Measurements from ENCODE around the gene RASGRP1.

The RASGRP1 gene

DNA sequence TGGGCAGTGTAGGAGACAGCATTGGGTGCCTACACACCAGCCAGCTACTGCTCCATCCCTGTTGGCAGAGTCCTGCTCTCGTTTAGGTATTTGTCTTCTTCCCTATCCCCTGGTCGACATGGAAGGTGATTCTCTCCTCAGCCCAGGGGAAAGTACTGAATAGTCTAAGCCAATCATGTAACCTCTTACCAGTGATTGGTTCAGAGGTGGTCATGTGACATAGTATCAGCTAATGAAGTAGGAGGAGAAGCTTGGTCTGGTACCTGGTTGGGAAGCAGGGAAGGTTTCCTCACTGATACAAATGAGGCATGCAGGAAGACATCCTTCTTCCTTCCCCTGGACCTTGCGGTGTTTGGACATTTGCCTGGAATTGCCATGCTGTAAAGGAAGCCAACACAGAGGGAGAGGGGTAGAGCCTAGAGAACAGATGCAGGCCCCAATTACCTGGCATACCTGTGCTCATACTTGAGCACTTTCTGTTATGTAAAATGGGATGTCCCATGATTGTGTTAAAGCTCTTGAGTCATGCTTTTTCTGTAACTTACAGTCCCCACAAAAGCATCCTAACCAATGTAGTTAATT, 32.7 kb upstream of the RASGRP1 start:
- Histone ChIP-seq H3K9me2 (ENCODE audit: low read depth, low read length) (no peaks in the 10 kb centered on the region), H3K9me3 (ENCODE audit: low read length) (no peaks in the 10 kb centered on the region)

DNA sequence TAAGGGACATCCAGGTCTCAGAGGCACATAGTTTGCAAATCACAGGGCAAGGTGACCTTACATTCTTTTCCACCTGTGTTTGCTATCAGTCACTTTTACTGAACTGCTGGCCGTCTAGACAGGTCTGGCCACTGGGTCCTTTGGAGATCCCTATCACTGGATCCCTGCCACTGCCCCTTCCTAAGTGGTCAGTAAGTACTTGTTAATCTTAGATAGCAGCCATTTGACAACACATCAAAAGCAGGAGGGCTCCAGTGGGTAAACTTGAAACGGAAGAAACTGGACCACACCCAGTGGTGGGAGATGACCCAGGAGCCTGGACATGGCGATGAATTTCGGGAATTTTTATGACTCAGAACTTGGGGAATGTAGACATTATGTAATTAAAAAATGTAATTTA, 28.9 kb upstream of the RASGRP1 start:
- H3K9me2 ChIP-seq (ENCODE audit: low read depth, low read length) = no peaks in the 10 kb centered on the region
- no peak overlapping the region for H3K27ac ChIP-seq (ENCODE audit: low read depth, low read length, poor library complexity, severe bottlenecking)
- no peak overlapping the region for H2AFZ ChIP-seq (ENCODE audit: low read length)
- no peaks in the 10 kb centered on the region for H4K20me1 ChIP-seq (ENCODE audit: insufficient read depth, low read length)
- no peak overlapping the region for H3K4me3 ChIP-seq (ENCODE audit: low read depth, low read length, poor library complexity, severe bottlenecking)
- H3K79me2 ChIP-seq (ENCODE audit: insufficient read depth, low read length) = no peaks in the 10 kb centered on the region
- no peaks in the 10 kb centered on the region for H3K27me3 ChIP-seq (ENCODE audit: insufficient read depth, low read length)
- no peaks in the 10 kb centered on the region for H3K9me3 ChIP-seq (ENCODE audit: low read length)
- TF ChIP-seq, protein P1, sequence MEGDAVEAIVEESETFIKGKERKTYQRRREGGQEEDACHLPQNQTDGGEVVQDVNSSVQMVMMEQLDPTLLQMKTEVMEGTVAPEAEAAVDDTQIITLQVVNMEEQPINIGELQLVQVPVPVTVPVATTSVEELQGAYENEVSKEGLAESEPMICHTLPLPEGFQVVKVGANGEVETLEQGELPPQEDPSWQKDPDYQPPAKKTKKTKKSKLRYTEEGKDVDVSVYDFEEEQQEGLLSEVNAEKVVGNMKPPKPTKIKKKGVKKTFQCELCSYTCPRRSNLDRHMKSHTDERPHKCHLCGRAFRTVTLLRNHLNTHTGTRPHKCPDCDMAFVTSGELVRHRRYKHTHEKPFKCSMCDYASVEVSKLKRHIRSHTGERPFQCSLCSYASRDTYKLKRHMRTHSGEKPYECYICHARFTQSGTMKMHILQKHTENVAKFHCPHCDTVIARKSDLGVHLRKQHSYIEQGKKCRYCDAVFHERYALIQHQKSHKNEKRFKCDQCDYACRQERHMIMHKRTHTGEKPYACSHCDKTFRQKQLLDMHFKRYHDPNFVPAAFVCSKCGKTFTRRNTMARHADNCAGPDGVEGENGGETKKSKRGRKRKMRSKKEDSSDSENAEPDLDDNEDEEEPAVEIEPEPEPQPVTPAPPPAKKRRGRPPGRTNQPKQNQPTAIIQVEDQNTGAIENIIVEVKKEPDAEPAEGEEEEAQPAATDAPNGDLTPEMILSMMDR (IDR thresholded peaks at IDR 0.05; ENCODE audit: low read length) = no peak
- TF ChIP-seq EZH2 (IDR thresholded peaks at IDR 0.05; ENCODE audit: borderline replicate concordance, low read length) = no peak
- H3K9ac ChIP-seq (ENCODE audit: low read length) = no peak overlapping the region
- no peaks in the 10 kb centered on the region for H3F3A ChIP-seq (ENCODE audit: insufficient read depth, low read length)
- H3K4me1 ChIP-seq (ENCODE audit: insufficient read depth, low read length, severe bottlenecking) = peaks cover 5% of the 10 kb centered on the region
- H3K4me2 ChIP-seq (ENCODE audit: low read length) = no peak overlapping the region
- no peaks in the 10 kb centered on the region for H3K36me3 ChIP-seq (ENCODE audit: insufficient read depth, low read length)

More for the DNA sequence above, 32.7 kb upstream of the RASGRP1 start:
- H2AFZ ChIP-seq (ENCODE audit: low read length) = no peak overlapping the region
- H3K4me3 ChIP-seq (ENCODE audit: low read depth, low read length, poor library complexity, severe bottlenecking) = no peak overlapping the region
- no peak for TF ChIP-seq EZH2 (IDR thresholded peaks at IDR 0.05; ENCODE audit: borderline replicate concordance, low read length)
- TF ChIP-seq, protein P1 (IDR thresholded peaks at IDR 0.05; ENCODE audit: low read length) = no peak
- H3K9ac ChIP-seq (ENCODE audit: low read length) = no peak overlapping the region
- no peak overlapping the region for H3K4me2 ChIP-seq (ENCODE audit: low read length)
- H3K4me1 ChIP-seq (ENCODE audit: insufficient read depth, low read length, severe bottlenecking) = peaks cover 13% of the 10 kb centered on the region
- H3K36me3 ChIP-seq (ENCODE audit: insufficient read depth, low read length) = no peaks in the 10 kb centered on the region
- H3K27me3 ChIP-seq (ENCODE audit: insufficient read depth, low read length) = no peaks in the 10 kb centered on the region
- H3K27ac ChIP-seq (ENCODE audit: low read depth, low read length, poor library complexity, severe bottlenecking) = no peak overlapping the region
- H3K79me2 ChIP-seq (ENCODE audit: insufficient read depth, low read length) = no peaks in the 10 kb centered on the region
- H4K20me1 ChIP-seq (ENCODE audit: insufficient read depth, low read length) = no peaks in the 10 kb centered on the region
- H3F3A ChIP-seq (ENCODE audit: insufficient read depth, low read length) = no peaks in the 10 kb centered on the region

DNA sequence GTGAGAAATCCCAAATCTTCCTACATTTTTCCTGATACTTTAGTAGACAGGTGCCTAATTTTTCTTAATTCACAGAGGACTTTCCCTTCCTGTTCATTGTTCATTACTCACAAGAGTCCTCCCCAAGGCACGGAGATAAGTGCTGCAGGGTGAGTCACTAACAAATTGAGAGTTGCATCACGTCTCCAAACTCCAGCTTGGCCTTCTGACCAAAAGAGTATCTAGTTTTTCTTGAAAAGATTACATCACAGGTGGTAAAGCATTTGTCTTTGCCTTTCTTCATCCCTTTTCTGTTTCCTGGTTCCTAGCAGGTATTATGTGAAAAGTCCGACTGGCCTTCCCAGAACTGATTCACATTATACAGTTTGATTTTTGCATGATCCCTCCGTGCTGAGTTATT, 24.9 kb upstream of the RASGRP1 start:
- no peak overlapping the region for H3K9ac ChIP-seq (ENCODE audit: low read length)

More for the DNA sequence above, 24.9 kb upstream of the RASGRP1 start:
- H3K79me2 ChIP-seq (ENCODE audit: insufficient read depth, low read length) = no peaks in the 10 kb centered on the region
- H3K36me3 ChIP-seq (ENCODE audit: insufficient read depth, low read length) = no peaks in the 10 kb centered on the region
- no peaks in the 10 kb centered on the region for H3K9me2 ChIP-seq (ENCODE audit: low read depth, low read length)
- no peak overlapping the region for H3K27ac ChIP-seq (ENCODE audit: low read depth, low read length, poor library complexity, severe bottlenecking)
- H3K9me3 ChIP-seq (ENCODE audit: low read length) = no peaks in the 10 kb centered on the region
- H4K20me1 ChIP-seq (ENCODE audit: insufficient read depth, low read length) = no peaks in the 10 kb centered on the region
- no peak overlapping the region for H3K4me2 ChIP-seq (ENCODE audit: low read length)
- no peaks in the 10 kb centered on the region for H3K27me3 ChIP-seq (ENCODE audit: insufficient read depth, low read length)
- no peaks in the 10 kb centered on the region for H3F3A ChIP-seq (ENCODE audit: insufficient read depth, low read length)
- no peak overlapping the region for H2AFZ ChIP-seq (ENCODE audit: low read length)
- TF ChIP-seq EZH2 (IDR thresholded peaks at IDR 0.05; ENCODE audit: borderline replicate concordance, low read length) = no peak
- TF ChIP-seq, protein P1 (IDR thresholded peaks at IDR 0.05; ENCODE audit: low read length) = no peak
- no peak overlapping the region for H3K4me3 ChIP-seq (ENCODE audit: low read depth, low read length, poor library complexity, severe bottlenecking)
- no peaks in the 10 kb centered on the region for H3K4me1 ChIP-seq (ENCODE audit: insufficient read depth, low read length, severe bottlenecking)
